Activated naive CD8-positive, alpha-beta T cell treated with anti-CD3 and anti-CD28 coated beads, Interleukin-2, amount 50 U/mL, for 24 hours (primary cell): Measurements from ENCODE around the gene OR5L2.
"Not testable (repeated sequence)": the region's sequence is repeated elsewhere in the genome, so short reads cannot be mapped to it uniquely, and the experiment has no call there.

ENCODE experiments used
- ATAC-seq: fragments of 150-1000 bp; cut with Tn5 transposase; one replicate; pipeline ENCODE4 v1.10.0; 2021
- DNase-seq: peaks from one replicate; pipeline ENCODE4 v3.0.0; 2021
- H3K27ac Mint-ChIP-seq: one replicate; pipeline ENCODE4 v1.8.0; 2021; ENCODE audit warnings: mild to moderate bottlenecking, mixed read lengths
- H3K27me3 Mint-ChIP-seq: one replicate; pipeline ENCODE4 v1.8.0; 2021; ENCODE audit warnings: mixed read lengths
- H3K36me3 Mint-ChIP-seq: one replicate; pipeline ENCODE4 v1.8.0; 2021; ENCODE audit warnings: low read depth, mixed read lengths
- H3K4me1 Mint-ChIP-seq: one replicate; pipeline ENCODE4 v1.8.0; 2021; ENCODE audit warnings: mixed read lengths
- H3K4me3 Mint-ChIP-seq: one replicate; pipeline ENCODE4 v1.8.0; 2021; ENCODE audit warnings: mild to moderate bottlenecking, moderate library complexity, mixed read lengths
- H3K9me3 Mint-ChIP-seq: one replicate; pipeline ENCODE4 v1.8.0; 2021; ENCODE audit warnings: mixed read lengths

OR5L2 gene

GRCh38 chr11:55826919-55827318 lies at the start of gene OR5L2:
Gene OR5L2 (plus strand): TSS chr11:55827219. CDS start chr11:55827219, 0 bp downstream.
- DNase-seq = no peak
- H3K27ac Mint-ChIP-seq = no peak within 1 kb of the TSS
- H3K4me3 Mint-ChIP-seq = no peak within 1 kb of the TSS
- no peaks in the 10 kb centered on the region for H3K27me3 Mint-ChIP-seq
- H3K9me3 Mint-ChIP-seq = no peaks in the 10 kb centered on the region
- H3K4me1 Mint-ChIP-seq = no peaks in the 10 kb centered on the region
- no peak for ATAC-seq
- no peaks in the 10 kb centered on the region for H3K36me3 Mint-ChIP-seq

- Mint-ChIP-seq H3K9me3 (peaks cover 18% of the 10 kb centered on the region), H3K4me3 (no peak overlapping the region), H3K4me1 (no peaks in the 10 kb centered on the region), H3K36me3 (no peaks in the 10 kb centered on the region), H3K27me3 (no peaks in the 10 kb centered on the region), H3K27ac (no peak overlapping the region)
- DNase-seq = no peak
- ATAC-seq = no peak
These were observed 35.4 kb upstream of the OR5L2 start for GRCh38 chr11:55791606-55792005.

DNA sequence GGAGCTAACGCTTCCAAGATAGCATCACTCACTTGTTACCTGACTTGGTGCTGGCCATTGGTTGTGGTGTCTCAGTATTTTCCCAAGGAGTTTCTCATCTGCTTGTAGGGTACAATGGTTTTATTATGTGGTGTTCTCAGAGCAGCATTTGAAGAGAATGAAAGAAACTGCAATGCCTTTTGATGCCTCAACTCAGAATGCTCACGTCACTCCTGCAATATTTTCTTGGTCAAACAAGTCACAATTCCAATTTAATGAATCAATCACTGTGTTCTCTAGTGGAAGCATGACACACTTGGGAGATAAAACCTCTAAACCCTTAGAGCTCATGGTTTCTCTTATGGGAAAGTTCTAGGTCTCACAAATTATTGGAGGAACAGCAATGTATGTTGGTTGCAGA lies 33.7 kb upstream of the OR5L2 start:
- Mint-ChIP-seq H3K9me3 (peaks cover 18% of the 10 kb centered on the region), H3K27me3 (no peaks in the 10 kb centered on the region), H3K36me3 (no peaks in the 10 kb centered on the region), H3K27ac (no peak overlapping the region), H3K4me1 (no peaks in the 10 kb centered on the region), H3K4me3 (no peak overlapping the region)
- ATAC-seq = no peak
- DNase-seq = no peak

DNA sequence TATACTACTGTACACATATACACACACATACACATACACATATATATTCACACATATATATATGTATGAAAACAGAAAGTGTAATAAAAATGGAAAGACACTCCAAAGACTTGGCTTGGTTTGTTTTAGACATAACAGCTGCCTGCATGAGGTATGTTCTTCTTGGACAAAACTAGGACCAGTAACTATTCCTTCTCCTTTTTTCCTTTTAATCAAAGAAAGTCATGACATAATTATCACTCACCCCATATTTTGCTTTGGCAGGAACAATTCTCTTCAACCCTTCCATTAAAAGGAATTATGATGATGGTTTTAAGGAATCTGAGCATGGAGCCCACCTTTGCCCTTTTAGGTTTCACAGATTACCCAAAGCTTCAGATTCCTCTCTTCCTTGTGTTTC lies 31.8 kb upstream of the OR5L2 start, which contains the start of gene OR5D14:
OR5D14 (plus strand) TSS at position 301 of the 400 bp plus-strand sequence; CDS start at position 301, 0 bp downstream.
- Mint-ChIP-seq H3K36me3 (no peaks in the 10 kb centered on the region), H3K27me3 (no peaks in the 10 kb centered on the region), H3K4me1 (no peaks in the 10 kb centered on the region), H3K9me3 (peaks cover 24% of the 10 kb centered on the region), H3K27ac (no peak within 1 kb of the TSS), H3K4me3 (no peak within 1 kb of the TSS)
- DNase-seq = no peak
- no peak for ATAC-seq

- Mint-ChIP-seq H3K9me3 (peaks cover 34% of the 10 kb centered on the region), H3K4me3 (no peak overlapping the region), H3K4me1 (no peaks in the 10 kb centered on the region), H3K27ac (no peak overlapping the region), H3K27me3 (no peaks in the 10 kb centered on the region), H3K36me3 (no peaks in the 10 kb centered on the region)
- DNase-seq = no peak
- ATAC-seq = no peak
These were observed 20.8 kb upstream of the OR5L2 start for GRCh38 chr11:55806248-55806647.

DNA sequence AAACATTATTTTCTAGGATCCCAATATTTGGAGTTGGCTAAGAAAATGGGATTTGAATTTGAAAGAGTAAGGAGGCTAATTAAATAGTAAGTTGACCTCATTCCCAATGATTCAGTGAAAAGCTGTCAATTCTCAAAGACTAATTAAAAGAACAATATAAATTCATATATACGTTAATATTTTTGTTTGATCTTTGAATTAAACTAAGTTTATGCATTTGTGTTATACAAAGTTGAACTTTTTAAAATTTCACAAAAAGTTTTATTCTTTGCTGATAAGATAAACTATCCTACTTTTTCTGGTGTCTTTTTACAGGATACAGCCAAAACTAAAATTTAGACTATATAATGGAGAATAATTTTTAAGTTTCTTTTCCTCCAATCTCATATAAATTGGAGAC lies 16.0 kb upstream of the OR5L2 start, which contains the start of gene OR5L1:
OR5L1 (plus strand) TSS at position 301 of the 400 bp plus-strand sequence. CDS start 100 bp downstream, outside the sequence.
- Mint-ChIP-seq H3K9me3 (peaks cover 30% of the 10 kb centered on the region), H3K4me3 (no peak within 1 kb of the TSS), H3K36me3 (no peaks in the 10 kb centered on the region), H3K4me1 (no peaks in the 10 kb centered on the region), H3K27me3 (no peaks in the 10 kb centered on the region), H3K27ac (no peak within 1 kb of the TSS)
- DNase-seq = no peak
- no peak for ATAC-seq

- no peaks in the 10 kb centered on the region for H3K4me1 Mint-ChIP-seq
- no peak for ATAC-seq
- H3K27ac Mint-ChIP-seq = no peak within 1 kb of the TSS
- no peak within 1 kb of the TSS for H3K4me3 Mint-ChIP-seq
- H3K36me3 Mint-ChIP-seq = no peaks in the 10 kb centered on the region
- no peaks in the 10 kb centered on the region for H3K27me3 Mint-ChIP-seq
- DNase-seq = no peak
- H3K9me3 Mint-ChIP-seq = peaks cover 26% of the 10 kb centered on the region
These were observed 7.7 kb upstream of the OR5L2 start, which contains the start of gene OR5D18 for GRCh38 chr11:55819330-55819729. Gene OR5D18 (plus strand): TSS chr11:55819630. CDS start chr11:55819630, 0 bp downstream.

GRCh38 chr11:55838452-55838851 lies 11.4 kb downstream of the OR5L2 start, which contains the start of gene OR5D16:
Gene OR5D16 (plus strand): TSS chr11:55838752. CDS start chr11:55838752, 0 bp downstream.
- DNase-seq (no peak), ATAC-seq (no peak)
- no peaks in the 10 kb centered on the region for H3K27me3 Mint-ChIP-seq
- H3K4me3 Mint-ChIP-seq = no peak within 1 kb of the TSS
- no peaks in the 10 kb centered on the region for H3K4me1 Mint-ChIP-seq
- H3K36me3 Mint-ChIP-seq = no peaks in the 10 kb centered on the region
- H3K9me3 Mint-ChIP-seq = peaks cover 28% of the 10 kb centered on the region
- H3K27ac Mint-ChIP-seq = no peak within 1 kb of the TSS

GRCh38 chr11:55847453-55847852 lies 20.4 kb downstream of the OR5L2 start:
- no peaks in the 10 kb centered on the region for H3K36me3 Mint-ChIP-seq

DNA sequence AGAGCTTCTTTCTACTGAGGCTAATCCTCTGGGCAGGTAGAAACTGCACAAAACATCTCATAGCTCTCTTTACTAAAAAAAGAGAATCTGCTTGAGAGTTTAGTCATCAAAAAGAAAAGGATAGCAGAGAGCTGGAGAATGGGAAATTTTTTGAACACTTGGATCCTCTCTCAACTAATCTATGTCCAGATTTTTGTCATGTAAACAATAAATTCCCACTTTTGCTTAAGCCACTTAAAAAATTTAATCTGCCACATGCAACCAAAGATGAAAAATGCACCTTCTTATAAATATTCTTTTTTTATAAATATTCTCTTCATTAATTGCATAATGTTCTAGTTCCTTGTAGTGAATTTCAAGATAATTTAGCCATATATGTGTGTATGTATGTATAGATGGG lies 22.0 kb downstream of the OR5L2 start:
- no peak overlapping the region for H3K27ac Mint-ChIP-seq
- H3K4me1 Mint-ChIP-seq = no peaks in the 10 kb centered on the region
- no peaks in the 10 kb centered on the region for H3K36me3 Mint-ChIP-seq
- peaks cover 17% of the 10 kb centered on the region for H3K9me3 Mint-ChIP-seq
- DNase-seq = no peak
- H3K4me3 Mint-ChIP-seq = no peak overlapping the region
- ATAC-seq = no peak
- no peaks in the 10 kb centered on the region for H3K27me3 Mint-ChIP-seq

More at GRCh38 chr11:55847453-55847852, 20.4 kb downstream of the OR5L2 start:
- H3K4me3 Mint-ChIP-seq = no peak overlapping the region
- H3K9me3 Mint-ChIP-seq = peaks cover 21% of the 10 kb centered on the region
- H3K27me3 Mint-ChIP-seq = no peaks in the 10 kb centered on the region
- H3K27ac Mint-ChIP-seq = no peak overlapping the region
- no peaks in the 10 kb centered on the region for H3K4me1 Mint-ChIP-seq
- DNase-seq (no peak), ATAC-seq (no peak)

DNA sequence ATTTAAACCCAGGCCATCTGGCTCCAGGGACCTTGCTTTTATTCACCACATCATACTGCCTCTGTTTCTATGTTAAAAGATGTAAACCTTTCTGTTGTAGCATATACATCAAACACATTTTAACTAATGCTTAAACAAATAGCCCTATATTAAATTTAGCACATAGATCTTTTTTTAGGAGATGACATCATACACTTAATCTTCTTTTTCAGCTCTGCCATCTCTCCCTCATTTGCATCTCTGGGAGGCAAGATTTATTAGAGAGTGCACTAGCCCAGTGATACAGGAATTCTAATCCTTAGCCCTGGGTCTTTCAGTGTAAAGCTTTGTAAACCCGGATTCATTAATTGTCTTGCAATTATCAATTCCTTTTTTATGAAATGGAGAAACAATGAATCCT lies 25.1 kb downstream of the OR5L2 start:
- no peak overlapping the region for H3K27ac Mint-ChIP-seq

GRCh38 chr11:55854704-55855103 lies 27.7 kb downstream of the OR5L2 start:
- DNase-seq (no peak), ATAC-seq (no peak)
- Mint-ChIP-seq H3K4me3 (no peak overlapping the region), H3K27me3 (no peaks in the 10 kb centered on the region), H3K27ac (no peak overlapping the region), H3K36me3 (no peaks in the 10 kb centered on the region), H3K4me1 (no peaks in the 10 kb centered on the region), H3K9me3 (peaks cover 25% of the 10 kb centered on the region)

More for the DNA sequence above, 25.1 kb downstream of the OR5L2 start:
- Mint-ChIP-seq H3K27me3 (no peaks in the 10 kb centered on the region), H3K4me3 (no peak overlapping the region), H3K36me3 (no peaks in the 10 kb centered on the region), H3K9me3 (peaks cover 17% of the 10 kb centered on the region), H3K4me1 (no peaks in the 10 kb centered on the region)
- ATAC-seq (no peak), DNase-seq (no peak)

GRCh38 chr11:55867354-55867753 lies 40.3 kb downstream of the OR5L2 start:
- H3K9me3 Mint-ChIP-seq, H3K4me1 Mint-ChIP-seq, H3K4me3 Mint-ChIP-seq, DNase-seq, H3K27ac Mint-ChIP-seq, ATAC-seq, H3K27me3 Mint-ChIP-seq, H3K36me3 Mint-ChIP-seq: not testable (repeated sequence)

DNA sequence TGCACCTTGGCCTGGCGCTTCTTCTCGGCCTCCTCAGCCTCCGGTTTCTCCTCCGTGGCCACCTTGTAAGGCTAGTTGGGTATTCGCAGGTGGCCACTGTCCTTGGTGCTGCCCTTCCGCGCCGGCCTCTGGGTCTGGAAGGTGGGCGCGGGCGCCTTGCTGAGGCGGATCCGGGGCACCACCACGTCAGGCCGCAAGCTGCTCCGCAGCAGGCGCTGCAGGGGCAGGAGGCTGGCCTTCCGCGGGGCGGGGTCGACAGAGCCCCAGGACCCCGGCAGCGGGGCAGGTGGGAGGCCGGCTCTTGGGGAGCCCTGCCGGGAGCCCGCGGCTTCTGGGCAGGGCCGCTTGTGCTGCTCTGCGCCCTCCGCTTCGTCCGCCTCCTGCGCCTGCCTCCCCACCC lies 45.7 kb downstream of the OR5L2 start:
- H3K36me3 Mint-ChIP-seq, ATAC-seq, H3K27ac Mint-ChIP-seq, H3K4me3 Mint-ChIP-seq, H3K4me1 Mint-ChIP-seq, H3K9me3 Mint-ChIP-seq, DNase-seq, H3K27me3 Mint-ChIP-seq: not testable (repeated sequence)

DNA sequence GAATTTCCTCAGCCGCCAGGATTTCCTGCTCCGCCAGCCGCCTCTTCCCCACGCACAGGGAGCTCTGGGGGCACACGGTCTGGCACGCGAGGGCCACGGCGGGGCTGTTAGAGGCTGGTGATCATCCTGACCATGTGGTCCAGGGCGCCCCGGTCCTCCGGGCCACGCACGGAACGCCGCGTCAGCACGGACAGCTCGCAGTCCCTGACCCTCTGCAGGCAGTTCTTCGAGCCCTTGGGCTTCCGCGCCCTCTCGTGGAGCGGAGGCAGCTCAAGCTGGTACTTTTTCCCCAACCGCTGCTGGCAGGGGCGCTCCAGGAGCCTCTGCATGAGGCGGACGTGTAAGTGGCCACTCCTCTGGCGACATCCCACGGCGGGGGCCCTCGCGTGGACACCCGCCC lies 46.1 kb downstream of the OR5L2 start:
- not testable (repeated sequence) for ATAC-seq, H3K9me3 Mint-ChIP-seq, H3K27me3 Mint-ChIP-seq, H3K4me1 Mint-ChIP-seq, DNase-seq, H3K4me3 Mint-ChIP-seq, H3K27ac Mint-ChIP-seq, H3K36me3 Mint-ChIP-seq
